ENCODE data around the gene KANSL3.

- TF ChIP-seq NFRKB (IDR thresholded peaks at IDR 0.05) (no peak), ARNT (IDR thresholded peaks at IDR 0.05) (no peak), FOXM1 (IDR thresholded peaks at IDR 0.05; ENCODE audit: borderline replicate concordance) (no peak), CTBP1 (IDR thresholded peaks at IDR 0.05; ENCODE audit: borderline replicate concordance) (no peak), TARDBP (IDR thresholded peaks at IDR 0.05) (no peak), SP1 (IDR thresholded peaks at IDR 0.05) (no peak), SUZ12 (IDR thresholded peaks at IDR 0.05) (no peak), ZNF384 (IDR thresholded peaks at IDR 0.05) (no peak)
Observed at GRCh38 chr2:96633641-96634040, 4.5 kb downstream of the KANSL3 start.

Data from HEK293T (cell line).